Esophagus (tissue), 2 donors: ENCODE data around the gene HS6ST2. TPM values are rescaled to one million over a fixed set of nuclear protein-coding genes. Genes with fewer than 3 reads are reported as not detected.
A peak's percentile ranks its signal among the peaks of the same experiment; 100 is the strongest.

Experiments
- H3K27ac ChIP-seq, 2 donors: one replicate each; pipeline ENCODE4 v1.5.1; 2013; ENCODE audit warnings: low read depth in 2 of 2, mild to moderate bottlenecking in 2 of 2, inconsistent platforms in 1 of 2, low read length in 1 of 2, moderate library complexity in 1 of 2
- H3K27me3 ChIP-seq, 2 donors: one replicate each; pipeline ENCODE4 v1.6.1; 2013; ENCODE audit warnings: low read length in 2 of 2, control low read depth in 1 of 2, mild to moderate bottlenecking in 1 of 2; ENCODE audit not compliant: insufficient read depth in 2 of 2, control insufficient read depth in 1 of 2
- H3K36me3 ChIP-seq, 2 donors: one replicate each; pipeline ENCODE4 v1.6.1; 2013; ENCODE audit warnings: low read length in 1 of 2; ENCODE audit not compliant: control insufficient read depth in 2 of 2, insufficient read depth in 2 of 2
- H3K4me1 ChIP-seq, 2 donors: one replicate each; pipeline ENCODE4 v1.6.1; 2013; ENCODE audit warnings: low read length in 1 of 2; ENCODE audit not compliant: control insufficient read depth in 2 of 2, insufficient read depth in 2 of 2
- H3K4me3 ChIP-seq, 2 donors: one replicate each; pipeline ENCODE4 v1.5.1; 2013; ENCODE audit warnings: low read length in 2 of 2, mild to moderate bottlenecking in 2 of 2, low read depth in 1 of 2, moderate library complexity in 1 of 2
- H3K9me3 ChIP-seq, 2 donors: one replicate each; pipeline ENCODE4 v1.6.1; 2013; ENCODE audit warnings: mild to moderate bottlenecking in 2 of 2, low read depth in 1 of 2, low read length in 1 of 2, moderate library complexity in 1 of 2; ENCODE audit not compliant: control insufficient read depth in 2 of 2, insufficient read depth in 1 of 2
- WGBS, 2 donors: extraction: QIAGEN DNeasy Blood & Tissue Kit; methylation state at CpG; one replicate each; pipeline ENCODE4 v1.1.7; 2013; 5-methylcytosine and 5-hydroxymethylcytosine counted together
- polyA plus RNA-seq, 2 donors: library from polyadenylated mRNA; stranded (reverse); fragments of 200-250 nt; gene quantifications; one replicate each; pipeline ENCODE4 v1.2.3, GENCODE V29; 2013
- donor health status: healthy with polysubstance abuse.
- donor health status: Bipolar disorder and iron deficiency.

HS6ST2 gene
- polyA plus RNA-seq, 2 donors: 0.81 to 2.8 TPM

- H3K27ac ChIP-seq: no peak overlapping the region
- H3K9me3 ChIP-seq: no peaks in the 10 kb centered on the region
- H3K27me3 ChIP-seq: peaks cover 0 to 9% of the 10 kb centered on the region in 2 donors
- no peak overlapping the region for H3K4me3 ChIP-seq
- no peaks in the 10 kb centered on the region for H3K4me1 ChIP-seq
- H3K36me3 ChIP-seq: no peaks in the 10 kb centered on the region
Observed at GRCh38 chrX:132818638-132819037, 139.8 kb downstream of the HS6ST2 start.

GRCh38 chrX:132815643-132816042, 142.8 kb downstream of the HS6ST2 start:
- no peaks in the 10 kb centered on the region for H3K36me3 ChIP-seq
- H3K9me3 ChIP-seq: no peaks in the 10 kb centered on the region
- no peak overlapping the region for H3K27ac ChIP-seq
- H3K4me1 ChIP-seq: no peaks in the 10 kb centered on the region
- H3K27me3 ChIP-seq: peaks cover 0 to 9% of the 10 kb centered on the region in 2 donors
- H3K4me3 ChIP-seq: no peak overlapping the region
- whole genome bisulfite sequencing, 2 donors: 80 to 100% methylated on average over 2 of the region's 2 CpGs

GRCh38 chrX:132810964-132811712, 147.3 kb downstream of the HS6ST2 start:
- Histone ChIP-seq H3K27ac (no peak overlapping the region), H3K9me3 (no peaks in the 10 kb centered on the region), H3K4me1 (no peaks in the 10 kb centered on the region), H3K4me3 (no peak overlapping the region), H3K36me3 (no peaks in the 10 kb centered on the region), H3K27me3 (peaks cover 0 to under 1% of the 10 kb centered on the region in 2 donors)
- WGBS, 2 donors: 59 to 68% methylated on average over 5 of the region's 5 CpGs

DNA sequence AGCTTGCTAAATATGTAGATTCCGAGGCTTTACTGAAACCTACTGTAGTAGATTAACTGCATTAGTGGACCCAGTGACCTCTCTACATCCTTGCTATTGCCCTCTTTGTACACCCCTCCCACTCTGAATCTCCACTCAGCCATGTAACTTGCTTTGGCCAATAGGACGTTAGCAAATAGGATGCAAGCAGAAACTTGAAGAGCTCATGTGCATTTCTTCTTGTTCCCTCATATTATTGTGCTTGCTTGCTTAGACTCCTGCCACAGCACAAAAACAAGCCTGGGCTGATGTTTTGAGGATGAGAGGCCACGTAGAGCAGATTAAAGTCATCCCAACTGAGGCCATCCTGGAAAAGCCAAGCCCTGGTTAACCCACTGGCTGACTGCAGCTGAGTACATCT, 147.9 kb downstream of the HS6ST2 start:
- Histone ChIP-seq H3K4me1 (no peaks in the 10 kb centered on the region), H3K27ac (peak overlapping the region in 1 of 2 donors; percentile 40)
- WGBS, 2 donors: 33 to 49% methylated on average over 3 of the region's 3 CpGs

DNA sequence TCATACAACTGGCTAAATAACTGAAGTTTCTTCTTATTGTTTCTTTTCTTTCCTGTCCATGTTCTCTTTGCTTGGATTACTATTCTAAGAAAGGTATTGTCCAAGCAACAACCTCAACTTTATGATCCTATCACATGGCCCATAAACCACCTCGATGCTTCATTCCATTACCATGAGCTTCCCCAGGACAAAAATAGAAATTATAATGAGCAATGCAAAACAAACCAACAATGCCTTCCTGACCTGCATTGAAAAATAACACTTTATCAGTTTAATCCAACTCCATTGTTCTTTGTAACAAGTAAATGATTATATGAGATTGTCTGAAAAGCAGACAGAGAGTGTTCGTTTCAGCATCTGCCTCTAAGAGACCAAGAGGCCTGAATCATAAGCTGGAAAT, 148.8 kb downstream of the HS6ST2 start:
- 59% methylated on average over 2 of the region's 2 CpGs for whole genome bisulfite sequencing, 2 donors
- Histone ChIP-seq H3K9me3 (no peaks in the 10 kb centered on the region), H3K27me3 (peaks cover 0 to 3% of the 10 kb centered on the region in 2 donors), H3K4me3 (no peak overlapping the region), H3K4me1 (no peaks in the 10 kb centered on the region), H3K27ac (no peak overlapping the region), H3K36me3 (no peaks in the 10 kb centered on the region)

More for the DNA sequence above, 147.9 kb downstream of the HS6ST2 start:
- Histone ChIP-seq H3K4me3 (no peak overlapping the region), H3K9me3 (no peaks in the 10 kb centered on the region), H3K27me3 (peaks cover 0 to 3% of the 10 kb centered on the region in 2 donors), H3K36me3 (no peaks in the 10 kb centered on the region)

- H3K4me1 ChIP-seq: no peaks in the 10 kb centered on the region
- 83 to 89% methylated on average over 9 of the region's 9 CpGs for WGBS, 2 donors
Observed at GRCh38 chrX:132807411-132808030, 150.9 kb downstream of the HS6ST2 start.

DNA sequence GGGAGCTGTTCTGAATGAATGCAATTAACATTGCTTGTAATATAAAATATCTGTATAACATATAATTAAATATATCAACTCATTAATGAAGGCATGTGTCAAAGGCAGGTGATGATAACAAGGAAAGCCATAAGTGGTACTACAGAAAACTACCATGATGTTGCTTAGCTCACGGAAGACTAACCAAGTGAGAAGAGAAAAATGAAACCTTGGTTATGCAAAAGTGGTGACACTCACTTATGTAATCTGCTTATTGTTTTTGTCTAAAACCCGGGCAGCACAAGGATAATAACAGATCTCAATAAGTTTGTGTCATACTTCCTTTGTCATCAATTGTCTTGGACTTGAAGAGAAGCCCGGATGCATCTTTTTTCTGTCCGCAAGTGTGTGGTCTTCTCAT, 156.4 kb downstream of the HS6ST2 start:
- H3K27ac ChIP-seq: no peak overlapping the region
- no peak overlapping the region for H3K4me3 ChIP-seq
- no peaks in the 10 kb centered on the region for H3K4me1 ChIP-seq
- no peaks in the 10 kb centered on the region for H3K36me3 ChIP-seq
- peaks cover 0 to 3% of the 10 kb centered on the region in 2 donors for H3K27me3 ChIP-seq
- WGBS, 2 donors: 76 to 79% methylated on average over 4 of the region's 4 CpGs
- H3K9me3 ChIP-seq: no peaks in the 10 kb centered on the region

More at GRCh38 chrX:132807411-132808030, 150.9 kb downstream of the HS6ST2 start:
- Histone ChIP-seq H3K36me3 (no peaks in the 10 kb centered on the region), H3K4me3 (no peak overlapping the region), H3K27me3 (peaks cover 0 to 3% of the 10 kb centered on the region in 2 donors), H3K27ac (no peak overlapping the region), H3K9me3 (no peaks in the 10 kb centered on the region)

DNA sequence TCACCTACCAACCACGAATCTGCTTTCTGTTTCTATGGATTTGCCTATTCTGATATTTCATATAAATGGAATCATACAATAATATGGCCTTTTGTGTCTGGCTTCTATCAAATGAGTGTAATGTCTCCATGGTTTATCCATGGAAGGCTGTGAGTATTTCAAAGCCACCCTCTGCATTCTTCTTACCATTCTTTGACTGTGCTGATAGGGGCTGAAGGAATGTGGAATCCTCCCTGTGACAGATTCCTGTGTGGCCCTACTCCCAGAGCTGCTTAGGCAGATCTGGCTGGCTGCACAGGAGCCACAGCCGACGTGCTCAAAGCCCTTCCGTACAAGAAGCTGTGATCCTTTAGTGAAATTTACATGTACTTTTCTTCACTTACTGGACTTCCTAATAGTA, 163.2 kb downstream of the HS6ST2 start:
- 82 to 85% methylated on average over 4 of the region's 4 CpGs for WGBS, 2 donors
- Histone ChIP-seq H3K27ac (no peak overlapping the region), H3K36me3 (no peaks in the 10 kb centered on the region), H3K27me3 (no peaks in the 10 kb centered on the region), H3K4me3 (no peak overlapping the region), H3K4me1 (no peaks in the 10 kb centered on the region), H3K9me3 (no peaks in the 10 kb centered on the region)

GRCh38 chrX:132791714-132792113, 166.7 kb downstream of the HS6ST2 start:
- no peaks in the 10 kb centered on the region for H3K36me3 ChIP-seq
- H3K27ac ChIP-seq: no peak overlapping the region
- H3K9me3 ChIP-seq: no peaks in the 10 kb centered on the region
- H3K27me3 ChIP-seq: peaks cover 0 to 3% of the 10 kb centered on the region in 2 donors
- H3K4me3 ChIP-seq: no peak overlapping the region
- H3K4me1 ChIP-seq: no peaks in the 10 kb centered on the region
- 70 to 85% methylated on average over 2 of the region's 2 CpGs for WGBS, 2 donors

- Histone ChIP-seq H3K36me3 (no peaks in the 10 kb centered on the region), H3K4me3 (no peak overlapping the region), H3K9me3 (no peaks in the 10 kb centered on the region), H3K27me3 (peaks cover 0 to 3% of the 10 kb centered on the region in 2 donors), H3K4me1 (no peaks in the 10 kb centered on the region), H3K27ac (no peak overlapping the region)
- WGBS, 2 donors: 81 to 96% methylated on average over 2 of the region's 2 CpGs
Observed at GRCh38 chrX:132790329-132790728, 168.1 kb downstream of the HS6ST2 start.
